Osteoblast (primary cell): ENCODE results near the gene PRR19. TPM values are rescaled to one million over a fixed set of nuclear protein-coding genes. Genes with fewer than 3 reads are reported as not detected.

Experiments used
- DNase-seq: peaks from one replicate; pipeline ENCODE4 v3.0.0; 2011; ENCODE audit warnings: low spot score, mixed read lengths; ENCODE audit not compliant: insufficient read length; ENCODE audit errors: missing footprints
- H2AFZ ChIP-seq: 2 replicates; pipeline ENCODE4 v1.6.0; 2011; ENCODE audit warnings: mild to moderate bottlenecking, low read length
- H3K27ac ChIP-seq: 2 replicates; pipeline ENCODE4 v1.5.1; 2011; ENCODE audit warnings: mild to moderate bottlenecking, low read depth, low read length, moderate library complexity
- H3K27me3 ChIP-seq: 2 replicates; pipeline ENCODE4 v1.6.0; 2012; ENCODE audit warnings: mild to moderate bottlenecking, control low read depth, inconsistent platforms, low read length, moderate library complexity; ENCODE audit not compliant: insufficient read depth
- H3K36me3 ChIP-seq: 2 replicates; pipeline ENCODE4 v1.5.1; 2011; ENCODE audit warnings: mild to moderate bottlenecking, low read length, control low read depth, moderate library complexity; ENCODE audit not compliant: insufficient read depth
- H3K4me1 ChIP-seq: 2 replicates; pipeline ENCODE4 v1.5.1; 2011; ENCODE audit warnings: mild to moderate bottlenecking, low read length, control low read depth, moderate library complexity; ENCODE audit not compliant: insufficient read depth
- H3K4me2 ChIP-seq: 2 replicates; pipeline ENCODE4 v1.6.0; 2011; ENCODE audit warnings: mild to moderate bottlenecking, low read length; ENCODE audit not compliant: insufficient read depth
- H3K4me3 ChIP-seq: fragments of 200-600 bp; sonication (generic); 3 replicates; pipeline ENCODE4 v1.5.1; 2012; ENCODE audit warnings: mild to moderate bottlenecking, low read length, inconsistent platforms; ENCODE audit not compliant: insufficient read depth
- H3K79me2 ChIP-seq: 2 replicates; pipeline ENCODE4 v1.6.0; 2012; ENCODE audit warnings: mild to moderate bottlenecking, low read length, control low read depth, inconsistent platforms; ENCODE audit not compliant: insufficient read depth
- H3K9me3 ChIP-seq: 2 replicates; pipeline ENCODE4 v1.5.1; 2011; ENCODE audit warnings: low read depth, low read length, control low read depth
- H4K20me1 ChIP-seq: 2 replicates; pipeline ENCODE4 v1.6.0; 2012; ENCODE audit warnings: mild to moderate bottlenecking, low read length, control low read depth; ENCODE audit not compliant: insufficient read depth
- total RNA-seq: library from RNA; depleted of rRNA; stranded (reverse); fragments of >200 nt; gene quantifications from 2 replicates; pipeline ENCODE4 v1.2.3, GENCODE V29; 2012
- TF ChIP-seq, protein P1 (sequence below): IDR thresholded peaks from 2 replicates; pipeline ENCODE4 v1.5.1; 2011; ENCODE audit warnings: mild to moderate bottlenecking, low read depth, low read length, moderate library complexity; ENCODE audit errors: extremely low read depth

Gene PRR19
- total RNA-seq, 1 donor = 0.36 TPM

DNA sequence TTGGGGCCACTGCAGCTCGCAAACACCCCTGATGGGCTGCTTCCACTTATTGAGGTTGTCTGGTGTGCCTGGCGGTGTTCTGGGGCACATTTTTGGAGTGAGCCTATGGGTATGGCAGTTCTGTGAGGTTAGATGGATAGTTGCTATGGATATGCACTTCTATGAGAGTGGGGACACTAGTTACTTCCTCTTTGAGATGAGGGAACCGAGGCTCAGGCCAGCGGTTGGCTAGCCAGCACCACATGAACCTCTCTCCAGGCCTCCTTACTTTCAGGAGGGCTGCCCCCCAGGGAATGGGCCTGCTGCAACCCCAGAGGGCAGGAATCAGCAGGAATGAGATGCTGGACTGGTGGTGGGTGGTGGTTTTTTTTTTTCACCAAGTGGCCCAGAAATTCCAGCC is 13.5 kb upstream of the PRR19 start:
- no peak for DNase-seq
- Histone ChIP-seq H3K4me3 (no peak overlapping the region), H3K79me2 (peaks cover 32% of the 10 kb centered on the region), H3K4me1 (peaks cover 18% of the 10 kb centered on the region), H3K27me3 (no peaks in the 10 kb centered on the region), H3K9me3 (no peaks in the 10 kb centered on the region), H3K4me2 (no peak overlapping the region), H3K36me3 (peaks cover 59% of the 10 kb centered on the region), H2AFZ (no peak overlapping the region), H4K20me1 (peaks cover 56% of the 10 kb centered on the region), H3K27ac (no peak overlapping the region)
- TF ChIP-seq, protein P1, sequence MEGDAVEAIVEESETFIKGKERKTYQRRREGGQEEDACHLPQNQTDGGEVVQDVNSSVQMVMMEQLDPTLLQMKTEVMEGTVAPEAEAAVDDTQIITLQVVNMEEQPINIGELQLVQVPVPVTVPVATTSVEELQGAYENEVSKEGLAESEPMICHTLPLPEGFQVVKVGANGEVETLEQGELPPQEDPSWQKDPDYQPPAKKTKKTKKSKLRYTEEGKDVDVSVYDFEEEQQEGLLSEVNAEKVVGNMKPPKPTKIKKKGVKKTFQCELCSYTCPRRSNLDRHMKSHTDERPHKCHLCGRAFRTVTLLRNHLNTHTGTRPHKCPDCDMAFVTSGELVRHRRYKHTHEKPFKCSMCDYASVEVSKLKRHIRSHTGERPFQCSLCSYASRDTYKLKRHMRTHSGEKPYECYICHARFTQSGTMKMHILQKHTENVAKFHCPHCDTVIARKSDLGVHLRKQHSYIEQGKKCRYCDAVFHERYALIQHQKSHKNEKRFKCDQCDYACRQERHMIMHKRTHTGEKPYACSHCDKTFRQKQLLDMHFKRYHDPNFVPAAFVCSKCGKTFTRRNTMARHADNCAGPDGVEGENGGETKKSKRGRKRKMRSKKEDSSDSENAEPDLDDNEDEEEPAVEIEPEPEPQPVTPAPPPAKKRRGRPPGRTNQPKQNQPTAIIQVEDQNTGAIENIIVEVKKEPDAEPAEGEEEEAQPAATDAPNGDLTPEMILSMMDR = no peak

DNA sequence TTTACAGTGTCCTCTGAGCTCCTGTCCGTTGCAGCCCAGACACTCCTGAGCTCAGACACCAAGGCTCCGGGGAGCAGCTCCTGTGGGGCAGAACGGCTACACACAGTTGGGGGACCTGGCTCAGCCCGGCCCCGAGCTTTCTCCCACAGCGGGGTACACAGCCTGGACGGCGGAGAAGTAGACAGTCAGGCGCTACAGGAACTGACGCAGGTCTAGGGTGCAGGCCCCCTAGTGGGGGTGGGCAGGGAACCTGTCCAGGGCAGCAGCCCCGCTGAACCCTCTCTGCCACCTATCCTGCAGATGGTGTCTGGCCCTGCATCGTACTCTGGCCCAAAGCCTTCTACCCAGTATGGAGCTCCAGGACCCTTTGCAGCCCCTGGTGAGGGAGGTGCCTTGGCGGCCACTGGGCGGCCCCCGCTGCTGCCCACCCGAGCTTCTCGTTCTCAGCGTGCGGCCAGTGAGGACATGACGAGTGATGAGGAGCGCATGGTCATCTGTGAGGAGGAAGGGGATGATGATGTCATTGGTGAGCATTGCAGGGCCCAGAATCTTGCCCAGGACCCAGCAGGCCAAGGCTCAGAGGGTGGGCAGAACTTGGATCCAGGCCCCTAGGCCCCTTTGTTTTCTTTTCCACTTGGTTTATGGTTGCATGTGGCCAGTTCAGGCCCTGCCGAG is 12.9 kb upstream of the PRR19 start:
- Histone ChIP-seq H4K20me1 (peaks cover 54% of the 10 kb centered on the region), H3K79me2 (peaks cover 31% of the 10 kb centered on the region), H3K36me3 (peaks cover 65% of the 10 kb centered on the region)

DNA sequence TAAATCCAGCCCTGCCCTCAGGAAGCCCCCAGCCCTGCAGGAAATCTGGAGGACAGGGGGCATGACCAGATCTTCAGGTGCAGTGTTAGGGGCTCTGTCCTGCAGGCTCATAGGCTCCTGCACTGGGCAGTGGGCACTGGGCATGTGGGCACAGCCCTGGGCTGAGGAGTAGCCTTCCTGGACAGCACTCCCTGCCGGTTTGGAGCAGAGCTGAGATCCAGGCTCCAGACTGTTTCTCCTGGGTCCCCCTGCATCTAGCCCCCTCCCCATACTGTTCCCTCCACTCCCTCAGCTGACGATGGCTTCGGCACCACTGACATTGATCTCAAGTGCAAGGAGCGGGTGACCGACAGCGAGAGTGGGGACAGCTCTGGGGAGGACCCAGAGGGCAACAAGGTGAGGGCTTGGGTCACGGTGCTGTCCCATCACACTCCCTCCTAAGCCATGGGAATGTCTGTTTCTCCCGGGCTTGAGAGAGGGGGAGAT is 12.3 kb upstream of the PRR19 start:
- Histone ChIP-seq H3K27me3 (no peaks in the 10 kb centered on the region), H3K36me3 (peaks cover 69% of the 10 kb centered on the region), H3K79me2 (peaks cover 29% of the 10 kb centered on the region), H3K4me2 (no peak overlapping the region), H2AFZ (no peak overlapping the region), H3K4me1 (peaks cover 16% of the 10 kb centered on the region), H3K4me3 (no peak overlapping the region), H4K20me1 (peaks cover 54% of the 10 kb centered on the region), H3K9me3 (no peaks in the 10 kb centered on the region), H3K27ac (no peak overlapping the region)
- TF ChIP-seq, protein P1 = no peak
- DNase-seq = no peak

More for the DNA sequence above, 12.9 kb upstream of the PRR19 start:
- no peak overlapping the region for H3K4me3 ChIP-seq
- no peaks in the 10 kb centered on the region for H3K27me3 ChIP-seq
- DNase-seq = no peak
- TF ChIP-seq, protein P1 = no peak
- peaks cover 16% of the 10 kb centered on the region for H3K4me1 ChIP-seq
- H3K9me3 ChIP-seq = no peaks in the 10 kb centered on the region
- no peak overlapping the region for H3K4me2 ChIP-seq
- H3K27ac ChIP-seq = no peak overlapping the region
- no peak overlapping the region for H2AFZ ChIP-seq

DNA sequence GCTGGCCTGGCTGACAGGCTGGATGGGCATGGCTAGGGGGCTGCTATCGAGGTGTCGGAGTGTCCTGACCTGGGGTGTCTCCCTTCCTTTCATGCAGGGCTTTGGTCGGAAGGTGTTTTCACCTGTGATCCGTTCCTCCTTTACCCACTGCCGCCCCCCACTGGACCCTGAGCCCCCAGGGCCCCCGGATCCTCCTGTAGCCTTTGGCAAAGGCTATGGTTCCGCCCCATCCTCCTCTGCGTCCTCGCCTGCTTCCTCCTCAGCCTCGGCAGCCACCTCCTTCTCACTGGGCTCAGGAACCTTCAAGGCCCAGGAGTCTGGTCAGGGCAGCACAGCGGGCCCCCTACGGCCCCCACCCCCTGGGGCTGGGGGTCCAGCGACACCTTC is 11.8 kb upstream of the PRR19 start:
- Histone ChIP-seq H3K4me2 (no peak overlapping the region), H3K27me3 (no peaks in the 10 kb centered on the region), H3K79me2 (peaks cover 24% of the 10 kb centered on the region), H3K4me1 (peaks cover 10% of the 10 kb centered on the region), H4K20me1 (peaks cover 49% of the 10 kb centered on the region), H3K36me3 (peaks cover 69% of the 10 kb centered on the region), H2AFZ (no peak overlapping the region), H3K27ac (no peak overlapping the region), H3K9me3 (no peaks in the 10 kb centered on the region), H3K4me3 (no peak overlapping the region)
- TF ChIP-seq, protein P1 = no peak
- no peak for DNase-seq
